ENCODE data around the gene C11orf86.

Gene C11orf86

GRCh38 chr11:66971488-66971887, 3.6 kb upstream of the C11orf86 start:
- DNase-seq (ENCODE audit: extremely low read depth, low read depth), result no peak
- no peak for TF ChIP-seq CTCF (IDR thresholded peaks at IDR 0.05; ENCODE audit: low read depth, low read length, missing control alignments)
- H3K4me3 ChIP-seq (replicated peaks; ENCODE audit: low read depth, low read length), result no peak overlapping the region

GRCh38 chr11:66973956-66974580, 1.0 kb upstream of the C11orf86 start:
- DNase-seq (ENCODE audit: extremely low read depth, low read depth), result no peak
- no peak overlapping the region for H3K4me3 ChIP-seq (replicated peaks; ENCODE audit: low read depth, low read length)
- TF ChIP-seq CTCF (IDR thresholded peaks at IDR 0.05; ENCODE audit: low read depth, low read length, missing control alignments), result no peak

- TF ChIP-seq CTCF (IDR thresholded peaks at IDR 0.05; ENCODE audit: low read depth, low read length, missing control alignments), result no peak
- no peak for DNase-seq (ENCODE audit: extremely low read depth, low read depth)
- no peak overlapping the region for H3K4me3 ChIP-seq (replicated peaks; ENCODE audit: low read depth, low read length)
Measured at GRCh38 chr11:66975405-66976027, 412 bp downstream of the C11orf86 start.

- peak; percentile 83 for TF ChIP-seq CTCF (IDR thresholded peaks at IDR 0.05; ENCODE audit: low read depth, low read length, missing control alignments)
- H3K4me3 ChIP-seq (replicated peaks; ENCODE audit: low read depth, low read length), result no peak overlapping the region
- DNase-seq (ENCODE audit: extremely low read depth, low read depth), result no peak
Measured at GRCh38 chr11:66976028-66976467, 944 bp downstream of the C11orf86 start.

GRCh38 chr11:66976925-66977324, 1.8 kb downstream of the C11orf86 start:
- no peak for TF ChIP-seq CTCF (IDR thresholded peaks at IDR 0.05; ENCODE audit: low read depth, low read length, missing control alignments)
- no peak overlapping the region for H3K4me3 ChIP-seq (replicated peaks; ENCODE audit: low read depth, low read length)
- no peak for DNase-seq (ENCODE audit: extremely low read depth, low read depth)

GRCh38 chr11:66978229-66978628, 3.1 kb downstream of the C11orf86 start:
- no peak for TF ChIP-seq CTCF (IDR thresholded peaks at IDR 0.05; ENCODE audit: low read depth, low read length, missing control alignments)
- DNase-seq (ENCODE audit: extremely low read depth, low read depth), result no peak
- H3K4me3 ChIP-seq (replicated peaks; ENCODE audit: low read depth, low read length), result no peak overlapping the region
